WTC11 (cell line): ENCODE results near the gene ROBO1. TPM values are rescaled to one million over a fixed set of nuclear protein-coding genes. Genes with fewer than 3 reads are reported as not detected.
"Not testable (repeated sequence)": the region's sequence is repeated elsewhere in the genome, so short reads cannot be mapped to it uniquely, and the experiment has no call there.

Source experiments
- ATAC-seq: fragments of 200-7000 bp; cut with Tn5 transposase; 2 replicates; pipeline ENCODE4 v1.10.0; 2021; ENCODE audit warnings: mild to moderate bottlenecking, moderate library complexity
- CTCF ChIA-PET: fragments of 300-600 bp; sonication (Branson Sonifier 250); formaldehyde crosslinking; loops from one replicate; lab custom pipeline; 2021; ENCODE audit warnings: antibody characterized with exemption; lab: Charles Lee
- POLR2A ChIA-PET: fragments of 350-600 bp; sonication (Branson Sonifier 250); formaldehyde crosslinking; loops from one replicate; lab custom pipeline; 2021; ENCODE audit warnings: antibody characterized with exemption; lab: Charles Lee
- DNase-seq: peaks from one replicate; pipeline ENCODE4 v3.0.0; 2021; ENCODE audit warnings: low spot score
- H3K27ac Mint-ChIP-seq: 2 replicates; pipeline ENCODE4 v1.8.0; 2021; ENCODE audit warnings: mixed read lengths
- H3K27me3 Mint-ChIP-seq: 2 replicates; pipeline ENCODE4 v1.8.0; 2021; ENCODE audit warnings: low read depth, mild to moderate bottlenecking, moderate library complexity, mixed read lengths
- H3K36me3 Mint-ChIP-seq: 2 replicates; pipeline ENCODE4 v1.8.0; 2021; ENCODE audit warnings: mixed read lengths
- H3K4me1 Mint-ChIP-seq: 2 replicates; pipeline ENCODE4 v1.8.0; 2022; ENCODE audit warnings: mixed read lengths
- H3K4me3 Mint-ChIP-seq: 2 replicates; pipeline ENCODE4 v1.8.0; 2021; ENCODE audit warnings: mild to moderate bottlenecking, moderate library complexity, mixed read lengths
- H3K9me3 Mint-ChIP-seq: 2 replicates; pipeline ENCODE4 v1.8.0; 2021; ENCODE audit warnings: mixed read lengths
- ATF6 ChIP-seq: sonication (generic); formaldehyde crosslinking; IDR thresholded peaks from 2 replicates; pipeline ENCODE4 v1.8.1; 2023; ENCODE audit warnings: mild to moderate bottlenecking, missing genetic modification reagents
- E2F4 ChIP-seq: sonication (generic); formaldehyde crosslinking; IDR thresholded peaks from 2 replicates; pipeline ENCODE4 v1.8.1; 2022; ENCODE audit warnings: low read depth, mild to moderate bottlenecking, moderate library complexity, missing genetic modification reagents, borderline replicate concordance
- FOXK1 ChIP-seq: sonication (generic); formaldehyde crosslinking; IDR thresholded peaks from 2 replicates; pipeline ENCODE4 v1.8.0; 2022; ENCODE audit warnings: mild to moderate bottlenecking, moderate library complexity, missing genetic modification reagents
- FOXP4 ChIP-seq: sonication (generic); formaldehyde crosslinking; IDR thresholded peaks from 2 replicates; pipeline ENCODE4 v1.8.0; 2022; ENCODE audit warnings: mild to moderate bottlenecking, missing genetic modification reagents
- HMGA2 ChIP-seq: fragments of 250-450 bp; sonication (Bioruptor Pico); IDR thresholded peaks from 2 replicates; pipeline ENCODE4 v1.4.0; 2021; ENCODE audit warnings: mild to moderate bottlenecking, moderate library complexity
- HMGXB4 ChIP-seq: sonication (generic); formaldehyde crosslinking; IDR thresholded peaks from 2 replicates; pipeline ENCODE4 v1.8.1; 2023; ENCODE audit warnings: mild to moderate bottlenecking, moderate library complexity, missing genetic modification reagents
- NR1H2 ChIP-seq: sonication (generic); formaldehyde crosslinking; IDR thresholded peaks from 2 replicates; pipeline ENCODE4 v1.9.0; 2021; ENCODE audit warnings: mild to moderate bottlenecking, moderate library complexity, missing genetic modification reagents
- PRRX2 ChIP-seq: fragments of 250-450 bp; sonication (Bioruptor Pico); IDR thresholded peaks from 2 replicates; pipeline ENCODE4 v1.8.0; 2021; ENCODE audit warnings: mild to moderate bottlenecking
- SMAD4 ChIP-seq: sonication (generic); formaldehyde crosslinking; IDR thresholded peaks from 2 replicates; pipeline ENCODE4 v1.8.0; 2022; ENCODE audit warnings: mild to moderate bottlenecking, missing genetic modification reagents
- SOX15 ChIP-seq: fragments of 250-450 bp; sonication (Bioruptor Pico); IDR thresholded peaks from 2 replicates; pipeline ENCODE4 v1.9.0; 2021; ENCODE audit warnings: mild to moderate bottlenecking
- ZNF219 ChIP-seq: sonication (generic); formaldehyde crosslinking; IDR thresholded peaks from 2 replicates; pipeline ENCODE4 v1.8.0; 2023; ENCODE audit warnings: missing genetic modification reagents, mild to moderate bottlenecking, borderline replicate concordance
- ZNF396 ChIP-seq: fragments of 250-450 bp; sonication (Bioruptor Pico); IDR thresholded peaks from 2 replicates; pipeline ENCODE4 v1.8.0; 2021; ENCODE audit warnings: mild to moderate bottlenecking, moderate library complexity, borderline replicate concordance
- ZNF416 ChIP-seq: fragments of 250-450 bp; sonication (Bioruptor Pico); IDR thresholded peaks from 2 replicates; pipeline ENCODE4 v1.9.0; 2021; ENCODE audit warnings: mild to moderate bottlenecking, inconsistent platforms
- total RNA-seq: library from RNA; stranded (reverse); gene quantifications from 3 replicates; pipeline ENCODE4 v1.2.3, GENCODE V29; 2021
- TF ChIP-seq, protein P1 (sequence below): sonication (generic); formaldehyde crosslinking; IDR thresholded peaks from 2 replicates; pipeline ENCODE4 v1.8.0; 2022; ENCODE audit warnings: missing genetic modification reagents
- TF ChIP-seq, protein P2 (sequence below): sonication (generic); formaldehyde crosslinking; IDR thresholded peaks from 2 replicates; pipeline ENCODE4 v1.8.0; 2023; ENCODE audit warnings: missing genetic modification reagents
- TF ChIP-seq, protein P3 (sequence below): fragments of 250-450 bp; sonication (Bioruptor Pico); IDR thresholded peaks from 2 replicates; pipeline ENCODE4 v1.9.0; 2021; ENCODE audit warnings: mild to moderate bottlenecking

ROBO1 gene
- total RNA-seq, 1 experiment from 2014 or later = 90.9 TPM

DNA sequence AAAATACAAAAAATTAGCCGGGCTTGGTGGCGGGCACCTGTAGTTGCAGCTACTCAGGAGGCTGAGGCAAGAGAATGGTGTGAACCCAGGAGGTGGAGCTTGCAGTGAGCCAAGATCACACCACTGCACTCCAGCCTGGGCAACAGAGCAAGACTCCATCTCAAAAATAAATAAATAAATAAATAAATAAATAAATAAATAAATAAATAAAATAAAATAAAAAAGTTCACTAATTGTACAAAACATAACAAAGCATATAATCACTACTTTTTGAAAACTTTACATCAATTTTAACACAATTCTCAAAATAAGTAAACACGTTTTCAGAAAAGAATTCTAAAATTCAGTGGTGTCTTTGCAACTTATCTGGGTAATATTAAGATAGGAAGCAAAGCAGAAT, 1017.5 kb downstream of the ROBO1 start:
- H3K4me3 Mint-ChIP-seq, H3K27me3 Mint-ChIP-seq, ATAC-seq, DNase-seq, POLR2A ChIA-PET, H3K36me3 Mint-ChIP-seq, H3K27ac Mint-ChIP-seq, H3K4me1 Mint-ChIP-seq, H3K9me3 Mint-ChIP-seq, CTCF ChIA-PET: not testable (repeated sequence)
- TF ChIP-seq HMGA2 (CRISPR knock-in tag) = peak; percentile 20; the same call in 1 of the 2 replicates

DNA sequence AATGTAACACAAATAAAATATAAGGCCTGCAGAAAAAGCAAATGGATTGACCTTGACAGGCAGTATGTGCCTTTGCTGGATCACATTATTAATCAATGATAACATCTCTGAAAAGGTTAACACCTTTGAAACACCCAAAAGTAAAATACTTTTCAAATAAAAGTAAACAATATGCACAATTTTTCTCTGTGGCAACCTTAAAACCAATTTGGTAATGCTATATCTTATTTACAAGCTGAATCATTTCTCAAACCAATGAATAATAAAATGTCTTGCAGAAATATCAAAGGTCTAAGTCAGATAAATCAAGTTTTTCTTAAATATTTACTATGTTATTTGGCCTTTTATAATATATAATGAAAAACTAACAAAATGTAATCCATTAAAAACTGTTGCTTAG, 1018.7 kb downstream of the ROBO1 start:
- Mint-ChIP-seq H3K27ac (no peak overlapping the region), H3K4me3 (no peak overlapping the region), H3K27me3 (no peaks in the 10 kb centered on the region), H3K36me3 (no peaks in the 10 kb centered on the region), H3K4me1 (no peaks in the 10 kb centered on the region), H3K9me3 (no peaks in the 10 kb centered on the region)
- DNase-seq (no peak), ATAC-seq (no peak)
- ChIA-PET CTCF (no interaction called here), POLR2A (no interaction called here)
- TF ChIP-seq ZNF396 (CRISPR knock-in tag) = no peak
- TF ChIP-seq NR1H2 (CRISPR knock-in tag) = no peak
- TF ChIP-seq, protein P1, sequence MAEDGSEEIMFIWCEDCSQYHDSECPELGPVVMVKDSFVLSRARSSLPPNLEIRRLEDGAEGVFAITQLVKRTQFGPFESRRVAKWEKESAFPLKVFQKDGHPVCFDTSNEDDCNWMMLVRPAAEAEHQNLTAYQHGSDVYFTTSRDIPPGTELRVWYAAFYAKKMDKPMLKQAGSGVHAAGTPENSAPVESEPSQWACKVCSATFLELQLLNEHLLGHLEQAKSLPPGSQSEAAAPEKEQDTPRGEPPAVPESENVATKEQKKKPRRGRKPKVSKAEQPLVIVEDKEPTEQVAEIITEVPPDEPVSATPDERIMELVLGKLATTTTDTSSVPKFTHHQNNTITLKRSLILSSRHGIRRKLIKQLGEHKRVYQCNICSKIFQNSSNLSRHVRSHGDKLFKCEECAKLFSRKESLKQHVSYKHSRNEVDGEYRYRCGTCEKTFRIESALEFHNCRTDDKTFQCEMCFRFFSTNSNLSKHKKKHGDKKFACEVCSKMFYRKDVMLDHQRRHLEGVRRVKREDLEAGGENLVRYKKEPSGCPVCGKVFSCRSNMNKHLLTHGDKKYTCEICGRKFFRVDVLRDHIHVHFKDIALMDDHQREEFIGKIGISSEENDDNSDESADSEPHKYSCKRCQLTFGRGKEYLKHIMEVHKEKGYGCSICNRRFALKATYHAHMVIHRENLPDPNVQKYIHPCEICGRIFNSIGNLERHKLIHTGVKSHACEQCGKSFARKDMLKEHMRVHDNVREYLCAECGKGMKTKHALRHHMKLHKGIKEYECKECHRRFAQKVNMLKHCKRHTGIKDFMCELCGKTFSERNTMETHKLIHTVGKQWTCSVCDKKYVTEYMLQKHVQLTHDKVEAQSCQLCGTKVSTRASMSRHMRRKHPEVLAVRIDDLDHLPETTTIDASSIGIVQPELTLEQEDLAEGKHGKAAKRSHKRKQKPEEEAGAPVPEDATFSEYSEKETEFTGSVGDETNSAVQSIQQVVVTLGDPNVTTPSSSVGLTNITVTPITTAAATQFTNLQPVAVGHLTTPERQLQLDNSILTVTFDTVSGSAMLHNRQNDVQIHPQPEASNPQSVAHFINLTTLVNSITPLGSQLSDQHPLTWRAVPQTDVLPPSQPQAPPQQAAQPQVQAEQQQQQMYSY (CRISPR knock-in tag) = no peak
- TF ChIP-seq FOXK1 (CRISPR knock-in tag) = no peak
- TF ChIP-seq SOX15 = no peak
- TF ChIP-seq ZNF416 (CRISPR knock-in tag) = no peak
- TF ChIP-seq ATF6 (CRISPR knock-in tag) = no peak
- TF ChIP-seq HMGXB4 (CRISPR knock-in tag) = no peak
- TF ChIP-seq E2F4 = no peak
- TF ChIP-seq ZNF219 = no peak
- TF ChIP-seq, protein P2, sequence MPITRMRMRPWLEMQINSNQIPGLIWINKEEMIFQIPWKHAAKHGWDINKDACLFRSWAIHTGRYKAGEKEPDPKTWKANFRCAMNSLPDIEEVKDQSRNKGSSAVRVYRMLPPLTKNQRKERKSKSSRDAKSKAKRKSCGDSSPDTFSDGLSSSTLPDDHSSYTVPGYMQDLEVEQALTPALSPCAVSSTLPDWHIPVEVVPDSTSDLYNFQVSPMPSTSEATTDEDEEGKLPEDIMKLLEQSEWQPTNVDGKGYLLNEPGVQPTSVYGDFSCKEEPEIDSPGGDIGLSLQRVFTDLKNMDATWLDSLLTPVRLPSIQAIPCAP (CRISPR knock-in tag) = no peak
- TF ChIP-seq, protein P3, sequence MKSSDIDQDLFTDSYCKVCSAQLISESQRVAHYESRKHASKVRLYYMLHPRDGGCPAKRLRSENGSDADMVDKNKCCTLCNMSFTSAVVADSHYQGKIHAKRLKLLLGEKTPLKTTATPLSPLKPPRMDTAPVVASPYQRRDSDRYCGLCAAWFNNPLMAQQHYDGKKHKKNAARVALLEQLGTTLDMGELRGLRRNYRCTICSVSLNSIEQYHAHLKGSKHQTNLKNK (CRISPR knock-in tag) = no peak
- no peak for TF ChIP-seq FOXP4
- TF ChIP-seq PRRX2 = no peak
- no peak for TF ChIP-seq SMAD4 (CRISPR knock-in tag)
